ENCODE results near the gene MEI1. TPM values are rescaled to one million over a fixed set of nuclear protein-coding genes. Genes with fewer than 3 reads are reported as not detected.
A peak's percentile ranks its signal among the peaks of the same experiment; 100 is the strongest.

The MEI1 gene, protein sequence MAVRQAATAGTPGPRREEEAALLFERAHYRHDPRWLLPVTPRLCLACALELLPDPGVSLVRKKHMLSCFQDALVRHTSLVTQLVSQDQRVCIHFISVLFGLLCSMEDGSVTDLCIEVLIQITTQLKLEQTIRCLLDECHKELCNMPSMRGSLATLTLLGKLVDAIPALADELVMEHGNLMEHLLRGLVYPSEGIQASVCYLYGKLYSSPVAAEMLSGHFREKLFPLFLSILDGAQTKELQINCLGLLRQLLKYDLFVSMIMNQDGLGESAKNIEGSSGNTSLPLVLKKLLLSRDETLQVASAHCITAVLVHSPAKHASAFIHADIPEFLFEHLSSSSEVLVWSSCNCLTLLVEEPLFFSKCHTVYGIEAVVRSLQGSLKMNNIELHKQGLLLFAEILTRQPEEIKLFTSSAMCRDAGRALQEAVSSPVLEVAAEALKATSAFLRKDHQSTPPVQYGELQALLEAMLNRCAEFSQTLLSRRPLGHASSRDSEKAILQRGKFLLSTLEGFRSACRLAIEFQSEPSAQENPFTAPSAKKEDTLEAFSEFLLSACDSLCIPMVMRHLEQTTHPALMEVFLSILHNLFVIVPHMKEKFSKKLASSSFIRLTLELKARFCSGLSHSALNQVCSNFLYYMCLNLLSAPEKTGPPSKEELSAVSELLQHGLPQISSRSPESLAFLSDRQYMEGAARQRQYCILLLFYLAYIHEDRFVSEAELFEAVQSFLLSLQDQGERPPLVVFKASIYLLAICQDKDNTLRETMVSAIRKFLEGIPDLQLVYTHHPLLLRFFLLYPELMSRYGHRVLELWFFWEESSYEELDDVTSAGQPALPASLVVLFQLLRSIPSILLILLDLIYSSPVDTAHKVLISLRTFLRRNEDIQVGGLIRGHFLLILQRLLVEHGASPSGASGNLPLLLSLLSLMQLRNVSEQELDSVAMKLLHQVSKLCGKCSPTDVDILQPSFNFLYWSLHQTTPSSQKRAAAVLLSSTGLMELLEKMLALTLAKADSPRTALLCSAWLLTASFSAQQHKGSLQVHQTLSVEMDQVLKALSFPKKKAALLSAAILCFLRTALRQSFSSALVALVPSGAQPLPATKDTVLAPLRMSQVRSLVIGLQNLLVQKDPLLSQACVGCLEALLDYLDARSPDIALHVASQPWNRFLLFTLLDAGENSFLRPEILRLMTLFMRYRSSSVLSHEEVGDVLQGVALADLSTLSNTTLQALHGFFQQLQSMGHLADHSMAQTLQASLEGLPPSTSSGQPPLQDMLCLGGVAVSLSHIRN
- total RNA-seq (2021; ENCODE audit: unreplicated experiment) (0.18 TPM), Bru-seq, nascent RNA (percentile 15 among the genes with signal in this experiment), BruChase-seq, experiment 1, labeled RNA remaining after a 2-hour chase (percentile 17 among the genes with signal in this experiment), BruChase-seq, experiment 2, labeled RNA remaining after a 6-hour chase (percentile 20 among the genes with signal in this experiment)
- polyA plus RNA-seq (2012; ENCODE audit: insufficient read length): not detected
- long read RNA-seq: 0 reads

DNA sequence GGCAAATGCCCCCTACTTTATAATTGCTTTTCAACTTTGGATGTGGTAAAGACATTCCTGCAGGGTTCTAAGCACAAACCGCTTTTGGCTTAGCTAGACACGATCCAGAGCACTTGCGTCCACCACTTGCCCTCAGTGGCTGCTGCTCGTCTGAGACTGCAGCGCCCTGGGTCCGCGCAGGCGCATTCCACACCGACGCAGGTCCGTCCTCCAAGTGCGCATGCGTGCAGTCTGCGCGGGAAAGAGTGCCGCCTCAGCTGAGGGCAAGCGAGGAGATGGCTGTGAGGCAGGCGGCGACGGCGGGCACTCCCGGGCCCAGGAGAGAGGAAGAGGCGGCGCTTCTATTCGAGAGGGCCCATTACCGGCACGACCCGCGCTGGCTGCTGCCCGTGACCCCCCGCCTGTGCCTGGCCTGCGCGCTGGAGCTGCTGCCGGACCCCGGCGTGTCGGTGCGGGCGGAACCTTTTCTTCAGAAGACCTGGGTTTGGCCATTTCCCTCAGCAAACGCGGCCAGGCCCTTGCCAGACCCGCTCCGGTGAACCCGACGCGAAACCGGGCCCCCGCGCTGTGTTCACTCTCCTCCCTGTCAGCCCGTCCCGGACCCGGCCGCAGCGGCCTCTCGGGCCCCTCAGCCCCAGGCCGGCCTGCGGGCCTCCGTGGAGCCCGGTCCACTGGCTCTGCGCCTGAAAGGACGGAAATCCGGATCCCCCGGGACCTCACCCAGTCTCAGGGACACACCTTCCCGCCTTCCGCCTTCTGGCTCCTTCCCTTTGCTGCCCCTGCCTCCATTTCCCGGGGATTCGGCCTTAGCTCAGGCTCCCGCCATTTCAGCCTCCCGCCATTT, at the start of gene MEI1:
TSS of gene MEI1 (plus strand) at position 240 of the 844 bp plus-strand sequence. CDS start at position 276, 36 bp downstream.
- H3K9me3 ChIP-seq (ENCODE audit: control insufficient read depth, insufficient read depth, low read depth, low read length): no peaks in the 10 kb centered on the region
- no peaks in the 10 kb centered on the region for H3K27me3 ChIP-seq (ENCODE audit: control insufficient read depth, insufficient read depth, low read length)
- no peaks in the 10 kb centered on the region for H3K36me3 ChIP-seq (ENCODE audit: control insufficient read depth, insufficient read depth, low read length)
- no peak within 1 kb of the TSS for H3K4me3 ChIP-seq (ENCODE audit: low read depth in 2 of 2, low read length in 2 of 2)
- TF ChIP-seq SIN3A (IDR thresholded peaks at IDR 0.05; ENCODE audit: borderline replicate concordance, insufficient read depth, low read depth, low read length): no peak
- TF ChIP-seq, protein P1, sequence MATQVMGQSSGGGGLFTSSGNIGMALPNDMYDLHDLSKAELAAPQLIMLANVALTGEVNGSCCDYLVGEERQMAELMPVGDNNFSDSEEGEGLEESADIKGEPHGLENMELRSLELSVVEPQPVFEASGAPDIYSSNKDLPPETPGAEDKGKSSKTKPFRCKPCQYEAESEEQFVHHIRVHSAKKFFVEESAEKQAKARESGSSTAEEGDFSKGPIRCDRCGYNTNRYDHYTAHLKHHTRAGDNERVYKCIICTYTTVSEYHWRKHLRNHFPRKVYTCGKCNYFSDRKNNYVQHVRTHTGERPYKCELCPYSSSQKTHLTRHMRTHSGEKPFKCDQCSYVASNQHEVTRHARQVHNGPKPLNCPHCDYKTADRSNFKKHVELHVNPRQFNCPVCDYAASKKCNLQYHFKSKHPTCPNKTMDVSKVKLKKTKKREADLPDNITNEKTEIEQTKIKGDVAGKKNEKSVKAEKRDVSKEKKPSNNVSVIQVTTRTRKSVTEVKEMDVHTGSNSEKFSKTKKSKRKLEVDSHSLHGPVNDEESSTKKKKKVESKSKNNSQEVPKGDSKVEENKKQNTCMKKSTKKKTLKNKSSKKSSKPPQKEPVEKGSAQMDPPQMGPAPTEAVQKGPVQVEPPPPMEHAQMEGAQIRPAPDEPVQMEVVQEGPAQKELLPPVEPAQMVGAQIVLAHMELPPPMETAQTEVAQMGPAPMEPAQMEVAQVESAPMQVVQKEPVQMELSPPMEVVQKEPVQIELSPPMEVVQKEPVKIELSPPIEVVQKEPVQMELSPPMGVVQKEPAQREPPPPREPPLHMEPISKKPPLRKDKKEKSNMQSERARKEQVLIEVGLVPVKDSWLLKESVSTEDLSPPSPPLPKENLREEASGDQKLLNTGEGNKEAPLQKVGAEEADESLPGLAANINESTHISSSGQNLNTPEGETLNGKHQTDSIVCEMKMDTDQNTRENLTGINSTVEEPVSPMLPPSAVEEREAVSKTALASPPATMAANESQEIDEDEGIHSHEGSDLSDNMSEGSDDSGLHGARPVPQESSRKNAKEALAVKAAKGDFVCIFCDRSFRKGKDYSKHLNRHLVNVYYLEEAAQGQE (IDR thresholded peaks at IDR 0.05; ENCODE audit: insufficient read depth in 1 of 2, low read depth in 2 of 2, low read length in 1 of 2): no peak
- DNase-seq (ENCODE audit: low read depth, low spot score) (no peak), ATAC-seq (no peak)
- intact Hi-C loops (cut with micrococcal nuclease; ENCODE audit: unreplicated experiment) (loop anchor here (5.0 to 10.0 kb wide), 2 partner anchors 155 to 243 kb away; no protein-coding TSS in a partner anchor), in situ Hi-C loops (cut with HindIII; ENCODE audit: low pct_unique_long_range_greater_than_20kb, low sequenced_read_pairs) (no loop called here)
- POLR2A ChIA-PET: interaction anchor here (0.6 kb wide), 1 partner anchor 46 kb away, joined by 5 read pairs; no protein-coding TSS in a partner anchor
- H3K27ac ChIP-seq (ENCODE audit: low read length): no peak within 1 kb of the TSS
- BruUV-seq (replicated peaks): no TSS peak
- CTCF ChIA-PET: interaction anchor here (0.6 kb wide), 1 partner anchor 19 kb away, joined by 4 read pairs; no protein-coding TSS in a partner anchor
- H3K4me1 ChIP-seq (ENCODE audit: control insufficient read depth, insufficient read depth, low read length): no peaks in the 10 kb centered on the region

DNA sequence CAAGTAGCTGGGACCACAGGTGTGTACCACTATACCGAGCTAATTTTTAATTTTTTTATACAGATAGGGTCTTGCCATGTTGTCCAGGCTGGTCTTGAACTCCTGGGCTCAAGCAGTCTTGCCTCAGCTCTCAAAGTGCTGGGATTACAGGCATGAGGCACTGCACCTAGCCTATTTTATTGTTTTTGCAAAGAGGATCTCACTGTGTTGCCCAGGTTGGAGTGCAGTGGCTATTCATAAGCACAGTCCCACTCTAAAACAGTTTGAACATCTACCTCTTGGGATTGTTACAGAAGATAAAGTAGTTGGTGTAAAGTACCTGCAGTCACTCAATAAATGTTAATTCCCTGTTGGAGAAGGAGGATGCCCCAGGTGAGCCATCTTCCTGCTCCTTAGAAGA, 49.1 kb upstream of the MEI1 start:
- in situ Hi-C loops (cut with HindIII; ENCODE audit: low pct_unique_long_range_greater_than_20kb, low sequenced_read_pairs): no loop called here
- Histone ChIP-seq H3K36me3 (ENCODE audit: control insufficient read depth, insufficient read depth, low read length) (peaks cover 28% of the 10 kb centered on the region), H3K27me3 (ENCODE audit: control insufficient read depth, insufficient read depth, low read length) (no peaks in the 10 kb centered on the region), H3K9me3 (ENCODE audit: control insufficient read depth, insufficient read depth, low read depth, low read length) (no peaks in the 10 kb centered on the region), H3K27ac (ENCODE audit: low read length) (no peak overlapping the region), H3K4me3 (ENCODE audit: low read depth in 2 of 2, low read length in 2 of 2) (no peak overlapping the region), H3K4me1 (ENCODE audit: control insufficient read depth, insufficient read depth, low read length) (no peaks in the 10 kb centered on the region)
- DNase-seq (ENCODE audit: low read depth, low spot score) (no peak), ATAC-seq (no peak)
- intact Hi-C loops (cut with micrococcal nuclease; ENCODE audit: unreplicated experiment): no loop called here
- CTCF ChIA-PET: no interaction called here
- POLR2A ChIA-PET: no interaction called here
- no peak for TF ChIP-seq TCF7L2 (IDR thresholded peaks at IDR 0.05; ENCODE audit: low read depth, low read length)
- BruUV-seq (replicated peaks): no TSS peak

Measured in Panc1 (cell line).